ENCODE results near the gene CYP24A1.

DNA sequence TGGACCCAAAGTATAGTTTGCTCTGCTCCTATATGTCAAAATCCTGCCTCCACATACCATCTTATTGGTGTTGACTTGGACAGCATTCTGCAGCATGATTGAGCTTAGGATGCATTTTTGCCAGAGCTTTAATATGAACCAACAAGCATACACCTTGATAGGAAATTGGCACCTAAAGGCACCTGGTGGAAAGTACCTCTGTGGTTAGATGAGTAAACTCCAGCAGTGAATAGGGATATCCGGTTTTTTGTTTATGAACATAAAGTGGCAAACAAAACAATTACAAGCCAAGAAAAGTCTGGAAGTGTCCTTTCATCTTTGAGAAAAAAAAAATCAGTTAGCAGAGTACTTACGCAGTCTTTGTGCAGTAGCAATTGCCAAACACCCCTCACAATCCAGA is 6.2 kb upstream of the CYP24A1 start:
- TF ChIP-seq, protein P1, sequence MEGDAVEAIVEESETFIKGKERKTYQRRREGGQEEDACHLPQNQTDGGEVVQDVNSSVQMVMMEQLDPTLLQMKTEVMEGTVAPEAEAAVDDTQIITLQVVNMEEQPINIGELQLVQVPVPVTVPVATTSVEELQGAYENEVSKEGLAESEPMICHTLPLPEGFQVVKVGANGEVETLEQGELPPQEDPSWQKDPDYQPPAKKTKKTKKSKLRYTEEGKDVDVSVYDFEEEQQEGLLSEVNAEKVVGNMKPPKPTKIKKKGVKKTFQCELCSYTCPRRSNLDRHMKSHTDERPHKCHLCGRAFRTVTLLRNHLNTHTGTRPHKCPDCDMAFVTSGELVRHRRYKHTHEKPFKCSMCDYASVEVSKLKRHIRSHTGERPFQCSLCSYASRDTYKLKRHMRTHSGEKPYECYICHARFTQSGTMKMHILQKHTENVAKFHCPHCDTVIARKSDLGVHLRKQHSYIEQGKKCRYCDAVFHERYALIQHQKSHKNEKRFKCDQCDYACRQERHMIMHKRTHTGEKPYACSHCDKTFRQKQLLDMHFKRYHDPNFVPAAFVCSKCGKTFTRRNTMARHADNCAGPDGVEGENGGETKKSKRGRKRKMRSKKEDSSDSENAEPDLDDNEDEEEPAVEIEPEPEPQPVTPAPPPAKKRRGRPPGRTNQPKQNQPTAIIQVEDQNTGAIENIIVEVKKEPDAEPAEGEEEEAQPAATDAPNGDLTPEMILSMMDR (IDR thresholded peaks at IDR 0.05), result no peak
- TF ChIP-seq EZH2phosphoT487 (IDR thresholded peaks at IDR 0.05) (no peak), EZH2 (IDR thresholded peaks at IDR 0.05) (no peak)

Data from neural progenitor cell (in vitro differentiated cells).